GM19099 (cell line): ENCODE results near the gene FBXO30.

Experiments
- POLR2A ChIP-seq: IDR thresholded peaks from 3 replicates; pipeline ENCODE4 v1.6.1; 2011; ENCODE audit warnings: low read depth; ENCODE audit not compliant: insufficient read length; ENCODE audit errors: extremely low read depth

Gene FBXO30

DNA sequence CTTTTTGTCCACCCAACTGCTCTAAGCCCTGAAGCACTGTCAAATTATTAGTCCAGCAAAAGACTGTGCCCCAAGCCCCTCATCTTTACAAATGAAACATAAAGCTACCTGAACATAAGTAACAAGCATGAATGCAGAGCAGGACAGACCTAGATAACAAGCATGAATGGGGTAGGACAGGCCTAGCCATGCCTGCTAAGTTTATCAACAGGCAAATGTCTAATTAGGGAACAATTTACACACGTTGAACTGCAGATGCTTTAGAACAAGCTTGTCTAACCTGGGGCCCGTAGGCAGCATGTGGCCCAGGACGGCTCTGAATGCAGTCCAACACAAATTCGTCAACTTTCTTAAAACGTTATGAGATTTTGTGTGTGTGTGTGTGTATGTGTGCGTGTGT is 13.6 kb downstream of the FBXO30 start:
- no peak for TF ChIP-seq POLR2A

GRCh38 chr6:145798530-145798929 is 16.1 kb downstream of the FBXO30 start:
- TF ChIP-seq POLR2A, result no peak

GRCh38 chr6:145789443-145789842 is 25.2 kb downstream of the FBXO30 start:
- TF ChIP-seq POLR2A, result no peak

DNA sequence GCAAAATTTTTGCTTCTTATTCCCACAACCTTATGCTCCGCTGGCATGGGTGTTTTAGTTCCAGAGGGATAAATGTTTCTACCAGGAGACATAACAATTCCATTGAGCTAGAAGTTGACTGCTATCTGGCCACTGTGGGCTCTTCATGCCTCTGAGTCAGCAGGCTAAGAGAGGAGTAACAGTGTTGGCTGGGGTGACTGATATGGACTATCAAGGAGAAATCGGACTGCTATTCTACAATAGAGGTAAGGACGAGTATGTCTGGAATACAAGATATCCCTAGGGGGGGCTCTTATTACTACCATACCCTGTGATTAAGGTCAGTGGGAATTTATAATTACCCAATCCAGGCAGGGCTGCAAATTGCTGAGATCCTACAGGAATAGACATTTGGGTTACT is 26.9 kb downstream of the FBXO30 start:
- TF ChIP-seq POLR2A, result no peak

DNA sequence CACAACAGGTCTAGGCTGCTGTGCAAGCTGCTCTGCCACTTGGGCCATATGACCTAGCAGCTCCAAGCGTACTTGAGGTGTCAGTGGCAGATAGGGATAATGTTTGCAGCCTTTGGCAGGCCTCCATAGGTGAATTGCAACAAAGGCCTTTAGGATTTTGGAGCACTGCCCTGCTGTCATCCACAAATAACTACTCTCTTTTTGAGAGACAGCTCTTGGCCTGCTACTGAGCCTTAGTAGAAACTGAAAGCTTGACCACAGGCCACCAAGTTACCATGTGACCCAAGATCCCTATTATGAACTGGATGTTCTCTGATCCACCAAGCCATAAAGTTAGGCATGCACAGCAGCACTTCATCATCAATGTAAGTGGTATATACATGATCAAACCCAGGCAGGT is 29.9 kb downstream of the FBXO30 start:
- TF ChIP-seq POLR2A, result no peak

DNA sequence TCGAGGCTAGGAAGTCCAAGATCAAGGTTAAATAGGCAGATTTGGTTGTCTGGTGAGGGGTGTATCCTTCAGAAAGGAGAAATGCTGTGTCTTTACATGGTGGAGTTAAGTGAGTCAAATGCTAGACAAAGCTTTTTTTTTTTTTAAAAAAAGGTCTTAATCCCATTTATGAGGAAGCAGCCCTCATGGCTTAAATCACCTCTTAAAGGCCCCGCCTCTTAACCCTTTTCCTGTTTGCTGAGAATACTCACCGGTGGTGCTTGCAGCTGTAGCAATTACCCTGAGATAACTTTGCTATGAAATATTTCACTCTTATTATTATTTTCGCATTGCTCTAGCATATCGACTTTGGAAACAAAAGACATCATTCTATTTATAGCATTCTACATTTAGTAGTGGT is 30.8 kb downstream of the FBXO30 start:
- TF ChIP-seq POLR2A, result no peak

DNA sequence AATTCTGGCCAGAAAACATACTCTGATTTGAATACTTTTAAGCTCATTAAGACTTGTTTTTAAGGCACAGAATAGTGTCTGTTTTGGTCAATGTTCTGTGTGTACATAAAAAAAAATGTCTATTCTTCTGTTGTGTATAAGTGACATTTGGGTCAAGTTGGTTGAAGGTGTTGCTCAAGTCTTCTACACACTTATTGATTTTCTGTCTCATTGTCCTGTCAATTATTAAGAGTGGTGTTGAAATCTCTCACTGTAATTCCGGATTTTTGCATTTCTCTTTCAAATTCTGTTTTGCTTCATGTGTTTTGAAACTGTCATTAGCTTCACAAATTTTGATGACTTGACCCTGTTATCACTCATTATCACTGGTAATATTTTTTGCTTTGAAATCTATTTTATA is 41.7 kb downstream of the FBXO30 start:
- TF ChIP-seq POLR2A, result no peak

GRCh38 chr6:145765449-145765848 is 49.1 kb downstream of the FBXO30 start:
- TF ChIP-seq POLR2A, result no peak

DNA sequence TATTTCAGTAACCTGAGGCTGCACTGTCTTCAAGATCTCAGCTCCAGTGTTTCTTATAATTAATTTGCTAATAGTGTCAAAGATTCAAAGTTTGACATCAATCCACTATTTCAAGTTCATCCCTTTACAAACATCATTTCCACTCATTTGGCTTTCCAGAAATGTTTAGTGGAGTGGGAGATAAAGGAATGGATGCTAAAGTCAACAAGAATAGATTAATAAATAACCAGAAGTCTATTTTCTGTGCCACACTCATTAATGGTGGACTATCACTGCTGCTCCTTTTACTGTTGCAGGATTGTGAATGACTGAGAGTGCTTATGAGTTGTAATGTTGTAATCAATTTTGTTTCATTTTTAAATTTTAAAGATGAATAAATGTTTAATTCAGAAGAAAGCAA is 50.9 kb downstream of the FBXO30 start:
- no peak for TF ChIP-seq POLR2A

DNA sequence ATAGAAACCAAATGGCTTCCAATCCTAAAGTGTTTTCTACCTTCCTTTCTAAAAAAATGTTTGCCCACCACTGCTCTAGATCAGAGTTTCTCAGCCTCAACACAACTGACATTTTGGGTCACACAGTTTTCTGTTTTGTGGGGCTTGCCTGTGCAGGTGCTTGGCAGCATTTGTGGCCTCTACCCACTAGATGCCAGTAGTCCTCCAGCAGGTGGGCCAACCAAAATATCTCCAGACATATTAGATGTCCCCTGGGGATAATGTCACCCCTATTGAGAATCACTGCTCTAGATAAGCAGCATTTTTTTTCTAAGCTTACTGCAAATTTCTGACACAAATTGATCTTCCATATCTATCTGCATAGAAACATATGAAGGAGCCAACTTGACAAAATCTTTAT is 53.0 kb downstream of the FBXO30 start:
- TF ChIP-seq POLR2A, result no peak

GRCh38 chr6:145758113-145758512 is 56.5 kb downstream of the FBXO30 start:
- TF ChIP-seq POLR2A, result no peak

DNA sequence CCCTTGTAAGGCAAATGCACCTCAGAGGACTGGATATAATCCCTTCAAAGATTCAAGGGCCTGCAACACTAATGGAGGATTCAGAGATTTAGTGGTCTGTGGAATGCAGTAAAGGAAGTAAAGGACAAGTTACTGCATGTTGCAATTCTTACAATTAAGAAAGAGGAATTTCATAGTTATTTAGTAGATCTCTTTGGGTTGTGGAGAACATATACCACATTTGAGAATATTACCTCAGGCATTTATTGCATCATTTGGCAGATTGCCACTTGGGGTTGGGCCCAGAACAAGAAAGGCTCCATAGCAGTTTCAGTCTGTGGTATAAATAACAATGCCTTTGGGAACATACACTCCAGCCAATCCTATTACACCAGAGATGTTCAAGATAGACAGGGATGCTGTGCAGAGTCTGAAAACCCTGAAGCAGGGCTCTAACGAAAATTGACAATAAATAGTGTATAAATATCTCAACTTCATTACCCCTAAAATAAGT is 58.4 kb downstream of the FBXO30 start:
- TF ChIP-seq POLR2A, result no peak

DNA sequence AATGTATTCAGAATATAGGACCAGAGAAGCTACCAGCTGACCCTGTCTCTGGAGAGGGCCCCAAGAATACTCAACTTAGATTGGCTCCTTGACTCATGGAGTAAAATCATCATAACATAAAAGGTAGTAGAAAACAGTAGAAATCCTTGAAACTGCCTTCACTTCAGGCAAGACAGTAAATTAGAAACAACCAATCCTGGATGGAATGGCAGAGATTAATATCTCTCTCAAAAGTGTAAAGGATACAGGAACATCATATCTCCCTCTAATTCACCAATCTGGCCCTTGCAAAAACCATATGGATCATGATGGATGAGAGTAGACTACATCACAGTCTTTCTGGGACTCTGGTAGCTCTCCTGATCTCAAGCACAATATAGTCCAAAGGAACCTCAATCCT is 58.9 kb downstream of the FBXO30 start:
- no peak for TF ChIP-seq POLR2A

DNA sequence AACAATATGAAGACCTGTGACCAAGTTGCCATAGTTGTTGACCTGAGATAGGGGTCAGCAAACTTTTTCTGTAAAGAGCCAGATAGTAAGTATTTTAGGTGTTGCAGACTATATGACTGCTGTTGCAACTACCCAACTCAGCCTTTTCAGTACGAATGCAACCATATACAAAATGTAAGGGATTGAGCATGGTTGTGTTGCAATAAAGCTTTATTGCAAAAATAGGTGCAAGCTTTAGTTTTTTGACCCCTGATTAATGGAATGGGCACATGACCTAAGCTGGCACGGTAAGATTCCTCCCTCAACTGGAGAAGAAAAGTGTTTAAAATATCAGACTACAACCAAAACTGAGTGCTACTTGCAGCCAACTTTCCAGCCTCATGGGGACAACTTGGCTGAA is 62.0 kb downstream of the FBXO30 start:
- TF ChIP-seq POLR2A, result no peak

GRCh38 chr6:145749632-145750031 is 65.0 kb downstream of the FBXO30 start:
- TF ChIP-seq POLR2A, result no peak

GRCh38 chr6:145745861-145746260 is 68.7 kb downstream of the FBXO30 start:
- TF ChIP-seq POLR2A, result no peak

DNA sequence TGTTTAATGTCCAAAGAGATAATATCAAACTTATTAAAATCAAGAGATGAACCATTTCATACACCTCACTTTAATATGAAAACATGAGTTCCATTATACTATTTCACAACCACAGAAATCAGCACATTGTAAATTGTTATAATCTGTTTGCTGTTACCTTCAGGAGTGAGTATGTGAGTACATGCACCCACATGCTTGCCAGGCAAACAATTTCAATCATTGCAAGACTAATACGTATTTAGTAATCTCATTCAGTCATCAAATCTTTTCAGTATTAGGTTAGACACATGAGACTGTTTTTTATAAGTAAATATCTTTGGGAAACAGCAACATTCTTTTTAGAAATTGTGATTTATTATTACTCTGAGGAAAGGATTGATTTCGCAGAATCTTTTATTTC is 70.0 kb downstream of the FBXO30 start:
- no peak for TF ChIP-seq POLR2A
